Loucy (cell line): ENCODE data around the gene MYH16.
"Not testable (repeated sequence)": the region's sequence is repeated elsewhere in the genome, so short reads cannot be mapped to it uniquely, and the experiment has no call there.

Experiments used
- H2AFZ ChIP-seq: fragments of 200-600 bp; sonication (generic); 2 replicates; pipeline ENCODE4 v1.6.0; 2016; ENCODE audit warnings: antibody characterized with exemption, mild to moderate bottlenecking, low read length, moderate library complexity
- H3F3A ChIP-seq: fragments of 200-600 bp; 2 replicates; pipeline ENCODE4 v1.6.0; 2016; ENCODE audit warnings: antibody characterized with exemption, low read depth, mild to moderate bottlenecking
- H3K27me3 ChIP-seq: fragments of 200-600 bp; sonication (generic); 2 replicates; pipeline ENCODE4 v1.6.1; 2014; ENCODE audit warnings: low read length, mild to moderate bottlenecking; ENCODE audit not compliant: insufficient read depth, poor library complexity, severe bottlenecking
- H3K36me3 ChIP-seq: fragments of 200-600 bp; sonication (generic); 2 replicates; pipeline ENCODE4 v1.6.1; 2016; ENCODE audit warnings: low read length; ENCODE audit not compliant: insufficient read depth
- H3K4me1 ChIP-seq: fragments of 200-600 bp; sonication (generic); 2 replicates; pipeline ENCODE4 v1.5.1; 2014; ENCODE audit warnings: low read length, mild to moderate bottlenecking; ENCODE audit not compliant: insufficient read depth, poor library complexity, severe bottlenecking
- H3K4me2 ChIP-seq: fragments of 200-600 bp; sonication (generic); 2 replicates; pipeline ENCODE4 v1.6.0; 2014; ENCODE audit warnings: antibody characterized with exemption, low read length, low read depth, mild to moderate bottlenecking; ENCODE audit not compliant: poor library complexity, severe bottlenecking
- H3K4me3 ChIP-seq: fragments of 200-600 bp; sonication (generic); 2 replicates; pipeline ENCODE4 v1.5.1; 2014; ENCODE audit warnings: low read length, mild to moderate bottlenecking, mixed read lengths; ENCODE audit not compliant: poor library complexity, severe bottlenecking
- H3K79me2 ChIP-seq: fragments of 200-600 bp; sonication (generic); 2 replicates; pipeline ENCODE4 v1.6.1; 2014; ENCODE audit warnings: low read length; ENCODE audit not compliant: insufficient read depth
- H3K9ac ChIP-seq: fragments of 200-600 bp; sonication (generic); 2 replicates; pipeline ENCODE4 v1.6.0; 2014; ENCODE audit warnings: mild to moderate bottlenecking, low read depth, low read length, moderate library complexity; ENCODE audit not compliant: poor library complexity, severe bottlenecking
- H3K9me2 ChIP-seq: fragments of 200-600 bp; sonication (generic); replicated peaks from 2 replicates; pipeline ENCODE4 v1.6.1; 2016; ENCODE audit warnings: low read depth, low read length, mixed read lengths
- H3K9me3 ChIP-seq: fragments of 200-600 bp; sonication (generic); 2 replicates; pipeline ENCODE4 v1.6.1; 2014; ENCODE audit warnings: mild to moderate bottlenecking, antibody characterized with exemption, low read length, low read depth; ENCODE audit not compliant: insufficient read depth
- H4K20me1 ChIP-seq: fragments of 200-600 bp; sonication (generic); 2 replicates; pipeline ENCODE4 v1.6.0; 2014; ENCODE audit warnings: antibody characterized with exemption, low read length, mild to moderate bottlenecking; ENCODE audit not compliant: insufficient read depth, poor library complexity, severe bottlenecking
- EZH2phosphoT487 ChIP-seq: fragments of 200-600 bp; IDR thresholded peaks from 2 replicates; pipeline ENCODE4 v1.6.1; 2018; ENCODE audit warnings: antibody characterized with exemption, mild to moderate bottlenecking, moderate library complexity, borderline replicate concordance
- TF ChIP-seq, protein P1 (sequence below): fragments of 200-600 bp; sonication (generic); conservative IDR thresholded peaks from 2 replicates; pipeline ENCODE4 v1.5.1; 2014; ENCODE audit warnings: mild to moderate bottlenecking, antibody characterized with exemption, low read length

MYH16 gene

DNA sequence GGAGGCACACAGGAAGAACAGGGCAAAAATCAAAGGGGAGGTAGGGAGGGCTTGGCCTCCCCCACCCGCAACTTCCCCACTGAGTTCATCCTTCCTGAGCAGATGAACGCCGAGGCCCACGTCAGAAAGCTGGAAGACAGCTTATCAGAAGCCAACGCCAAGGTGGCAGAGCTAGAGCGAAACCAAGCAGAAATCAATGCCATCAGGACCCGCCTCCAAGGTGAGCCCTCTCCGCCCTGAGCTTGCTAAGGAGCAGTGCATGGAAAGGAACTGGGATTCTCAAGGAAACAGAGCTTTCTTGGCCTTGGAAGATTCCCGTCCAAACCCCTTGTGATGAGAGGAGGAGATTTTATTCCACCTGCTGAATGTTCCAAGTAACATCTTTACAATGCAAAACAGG, 16.5 kb downstream of the MYH16 start:
- no peak overlapping the region for H3K9ac ChIP-seq
- no peak overlapping the region for H2AFZ ChIP-seq
- H3K79me2 ChIP-seq, result no peaks in the 10 kb centered on the region
- H3K27me3 ChIP-seq, result no peaks in the 10 kb centered on the region
- no peak overlapping the region for H3K4me3 ChIP-seq
- TF ChIP-seq EZH2phosphoT487, result no peak
- TF ChIP-seq, protein P1, sequence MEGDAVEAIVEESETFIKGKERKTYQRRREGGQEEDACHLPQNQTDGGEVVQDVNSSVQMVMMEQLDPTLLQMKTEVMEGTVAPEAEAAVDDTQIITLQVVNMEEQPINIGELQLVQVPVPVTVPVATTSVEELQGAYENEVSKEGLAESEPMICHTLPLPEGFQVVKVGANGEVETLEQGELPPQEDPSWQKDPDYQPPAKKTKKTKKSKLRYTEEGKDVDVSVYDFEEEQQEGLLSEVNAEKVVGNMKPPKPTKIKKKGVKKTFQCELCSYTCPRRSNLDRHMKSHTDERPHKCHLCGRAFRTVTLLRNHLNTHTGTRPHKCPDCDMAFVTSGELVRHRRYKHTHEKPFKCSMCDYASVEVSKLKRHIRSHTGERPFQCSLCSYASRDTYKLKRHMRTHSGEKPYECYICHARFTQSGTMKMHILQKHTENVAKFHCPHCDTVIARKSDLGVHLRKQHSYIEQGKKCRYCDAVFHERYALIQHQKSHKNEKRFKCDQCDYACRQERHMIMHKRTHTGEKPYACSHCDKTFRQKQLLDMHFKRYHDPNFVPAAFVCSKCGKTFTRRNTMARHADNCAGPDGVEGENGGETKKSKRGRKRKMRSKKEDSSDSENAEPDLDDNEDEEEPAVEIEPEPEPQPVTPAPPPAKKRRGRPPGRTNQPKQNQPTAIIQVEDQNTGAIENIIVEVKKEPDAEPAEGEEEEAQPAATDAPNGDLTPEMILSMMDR, result no peak
- no peaks in the 10 kb centered on the region for H4K20me1 ChIP-seq
- no peaks in the 10 kb centered on the region for H3K4me1 ChIP-seq
- no peaks in the 10 kb centered on the region for H3K9me3 ChIP-seq
- H3F3A ChIP-seq, result no peaks in the 10 kb centered on the region
- no peaks in the 10 kb centered on the region for H3K36me3 ChIP-seq
- H3K9me2 ChIP-seq, result no peaks in the 10 kb centered on the region
- H3K4me2 ChIP-seq, result no peak overlapping the region

DNA sequence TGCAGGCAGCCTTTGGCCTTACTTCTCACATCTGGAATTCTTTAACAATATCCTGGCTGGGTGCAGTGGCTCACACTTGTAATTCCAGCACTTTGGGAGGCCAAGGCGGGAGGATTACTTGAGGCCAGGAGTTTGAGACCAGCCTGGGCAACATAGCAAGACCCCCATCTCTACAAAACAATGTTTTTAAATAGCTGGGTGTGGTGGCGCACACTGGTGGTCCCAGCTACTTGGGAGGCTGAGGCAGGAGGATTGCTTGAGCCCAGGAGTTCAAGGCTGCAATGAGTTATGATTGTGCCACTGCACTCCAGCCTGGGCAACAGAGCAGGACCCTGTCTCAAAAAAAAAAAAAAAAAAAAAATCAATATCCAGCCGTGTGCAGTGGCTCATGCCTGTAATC, 17.5 kb downstream of the MYH16 start:
- H4K20me1 ChIP-seq, H3K9me3 ChIP-seq, H3K36me3 ChIP-seq, H2AFZ ChIP-seq, H3K27me3 ChIP-seq, H3K9me2 ChIP-seq, H3F3A ChIP-seq, H3K4me3 ChIP-seq, H3K79me2 ChIP-seq, H3K9ac ChIP-seq, H3K4me1 ChIP-seq, H3K4me2 ChIP-seq: not testable (repeated sequence)

DNA sequence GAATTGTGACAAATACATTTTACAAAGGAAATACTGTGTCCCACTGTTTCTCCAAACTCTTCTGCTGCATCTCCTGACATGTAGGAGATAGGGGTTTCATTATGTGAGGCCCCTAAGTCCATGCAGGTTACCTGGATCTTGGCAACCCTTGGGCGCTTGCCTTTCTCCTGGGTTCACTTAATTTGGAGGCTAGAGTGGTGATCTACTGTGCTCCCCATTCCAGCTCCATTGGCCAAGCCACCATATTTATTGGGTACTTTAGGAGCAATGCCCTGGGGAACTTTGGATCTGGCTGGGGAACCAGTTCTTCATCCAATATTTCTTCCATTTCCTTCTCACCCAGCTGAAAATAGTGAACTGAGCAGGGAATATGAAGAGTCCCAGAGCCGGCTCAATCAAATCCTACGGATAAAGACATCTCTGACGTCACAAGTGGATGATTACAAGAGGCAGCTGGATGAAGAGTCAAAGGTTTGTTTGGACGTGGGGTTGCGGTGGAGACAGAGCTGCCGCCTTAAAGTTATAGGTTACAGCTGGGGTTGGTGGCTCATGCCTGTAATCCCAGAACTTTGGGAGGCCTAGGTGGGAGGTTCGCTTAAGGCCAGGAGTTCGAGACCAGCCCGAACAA, 18.5 kb downstream of the MYH16 start:
- H3K9me2 ChIP-seq, result no peaks in the 10 kb centered on the region
- no peaks in the 10 kb centered on the region for H4K20me1 ChIP-seq
- H3K79me2 ChIP-seq, result no peaks in the 10 kb centered on the region
- no peak overlapping the region for H3K9ac ChIP-seq
- H3K4me1 ChIP-seq, result no peaks in the 10 kb centered on the region
- H3K9me3 ChIP-seq, result no peaks in the 10 kb centered on the region
- no peak for TF ChIP-seq EZH2phosphoT487
- TF ChIP-seq, protein P1, result no peak
- H3K4me2 ChIP-seq, result no peak overlapping the region
- H3K27me3 ChIP-seq, result no peaks in the 10 kb centered on the region
- H3K36me3 ChIP-seq, result no peaks in the 10 kb centered on the region
- no peaks in the 10 kb centered on the region for H3F3A ChIP-seq
- H3K4me3 ChIP-seq, result no peak overlapping the region
- no peak overlapping the region for H2AFZ ChIP-seq

DNA sequence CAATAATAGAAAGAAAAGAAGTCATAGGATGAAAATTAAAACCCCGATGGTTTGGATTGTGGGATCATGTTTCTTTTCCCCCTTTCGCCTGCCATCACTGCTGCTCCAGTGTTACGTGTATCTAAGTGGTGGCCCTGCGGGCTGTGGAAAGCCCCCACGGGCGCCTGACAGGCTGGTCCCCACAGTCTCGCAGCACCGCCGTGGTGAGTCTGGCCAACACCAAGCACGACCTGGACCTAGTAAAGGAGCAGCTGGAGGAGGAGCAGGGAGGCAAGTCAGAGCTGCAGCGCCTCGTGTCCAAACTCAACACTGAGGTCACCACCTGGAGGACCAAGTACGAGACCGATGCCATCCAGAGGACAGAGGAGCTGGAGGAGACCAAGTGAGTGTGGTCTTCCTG, 19.5 kb downstream of the MYH16 start:
- no peak overlapping the region for H3K9ac ChIP-seq
- no peaks in the 10 kb centered on the region for H3K27me3 ChIP-seq
- H3F3A ChIP-seq, result no peaks in the 10 kb centered on the region

More for the DNA sequence above, 19.5 kb downstream of the MYH16 start:
- no peak for TF ChIP-seq EZH2phosphoT487
- TF ChIP-seq, protein P1, result no peak
- H3K4me1 ChIP-seq, result no peaks in the 10 kb centered on the region
- no peaks in the 10 kb centered on the region for H4K20me1 ChIP-seq
- no peak overlapping the region for H3K4me3 ChIP-seq
- H2AFZ ChIP-seq, result no peak overlapping the region
- no peaks in the 10 kb centered on the region for H3K79me2 ChIP-seq
- no peaks in the 10 kb centered on the region for H3K36me3 ChIP-seq
- no peaks in the 10 kb centered on the region for H3K9me3 ChIP-seq
- no peaks in the 10 kb centered on the region for H3K9me2 ChIP-seq
- H3K4me2 ChIP-seq, result no peak overlapping the region
